T-helper 1 cell treated with Interleukin-12 subunit alpha and Interleukin-12 subunit beta and Interleukin-4 antibody, amounts not matched to agents 30 μg/mL and 1 μg/mL, for 36 hours (primary cell): Measurements from ENCODE around the gene DYNLT5.
"Not testable (repeated sequence)": the region's sequence is repeated elsewhere in the genome, so short reads cannot be mapped to it uniquely, and the experiment has no call there.

Source experiments
- H3K27ac Mint-ChIP-seq: one replicate; pipeline ENCODE4 v1.8.0; 2021; ENCODE audit warnings: mild to moderate bottlenecking, mixed read lengths
- H3K27me3 Mint-ChIP-seq: one replicate; pipeline ENCODE4 v1.8.0; 2021; ENCODE audit warnings: low read depth, mixed read lengths
- H3K36me3 Mint-ChIP-seq: one replicate; pipeline ENCODE4 v1.8.0; 2021; ENCODE audit warnings: low read depth, mixed read lengths
- H3K4me1 Mint-ChIP-seq: one replicate; pipeline ENCODE4 v1.8.0; 2021; ENCODE audit warnings: low read depth, mixed read lengths
- H3K4me3 Mint-ChIP-seq: one replicate; pipeline ENCODE4 v1.8.0; 2021; ENCODE audit warnings: mild to moderate bottlenecking, moderate library complexity, mixed read lengths
- H3K9me3 Mint-ChIP-seq: one replicate; pipeline ENCODE4 v1.8.0; 2021; ENCODE audit warnings: mixed read lengths

Gene DYNLT5, protein sequence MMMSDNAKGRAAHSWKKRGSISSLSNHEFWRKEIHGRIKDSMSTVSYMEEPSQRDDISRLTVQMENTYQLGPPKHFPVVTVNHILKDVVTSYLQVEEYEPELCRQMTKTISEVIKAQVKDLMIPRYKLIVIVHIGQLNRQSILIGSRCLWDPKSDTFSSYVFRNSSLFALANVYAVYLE

DNA sequence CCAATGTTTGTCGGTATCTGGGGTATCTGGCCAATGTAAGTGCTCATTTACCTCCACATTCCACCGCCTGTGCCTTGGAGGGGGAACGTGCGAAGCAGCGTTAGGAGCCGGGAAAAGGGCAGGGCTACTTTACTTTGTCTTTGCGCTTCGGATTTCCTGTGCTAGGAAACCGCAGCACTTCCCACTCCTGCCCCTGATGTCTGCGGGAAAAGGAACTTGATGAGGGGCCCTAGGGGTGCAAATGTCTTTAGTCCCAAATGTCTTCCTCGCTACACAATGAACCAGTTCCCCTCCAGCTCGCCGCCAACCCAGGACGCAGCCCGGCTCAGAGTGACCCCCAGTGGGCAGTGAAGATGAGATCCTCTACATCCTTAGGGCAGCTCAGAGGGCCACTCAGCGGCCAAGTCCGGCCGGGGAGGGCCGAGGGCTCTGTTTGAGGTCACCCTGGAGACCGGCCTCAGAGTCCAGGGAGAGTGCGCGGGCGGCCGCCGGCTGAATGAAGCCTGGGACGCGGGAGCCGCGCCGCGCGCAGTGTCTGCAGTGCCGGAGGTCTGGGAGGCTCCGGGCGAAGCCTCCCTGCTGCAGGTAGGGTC is at the start of gene DYNLT5:
Gene DYNLT5, plus strand, starts transcription at position 460 of the 593 bp plus-strand sequence. CDS start 2,200 bp downstream, outside the sequence.
- Mint-ChIP-seq H3K27me3 (peaks cover 76% of the 10 kb centered on the region), H3K9me3 (no peaks in the 10 kb centered on the region), H3K36me3 (peaks cover 2% of the 10 kb centered on the region), H3K4me3 (peak within 1 kb of the TSS; percentile 60), H3K27ac (no peak within 1 kb of the TSS), H3K4me1 (peaks cover 17% of the 10 kb centered on the region)

DNA sequence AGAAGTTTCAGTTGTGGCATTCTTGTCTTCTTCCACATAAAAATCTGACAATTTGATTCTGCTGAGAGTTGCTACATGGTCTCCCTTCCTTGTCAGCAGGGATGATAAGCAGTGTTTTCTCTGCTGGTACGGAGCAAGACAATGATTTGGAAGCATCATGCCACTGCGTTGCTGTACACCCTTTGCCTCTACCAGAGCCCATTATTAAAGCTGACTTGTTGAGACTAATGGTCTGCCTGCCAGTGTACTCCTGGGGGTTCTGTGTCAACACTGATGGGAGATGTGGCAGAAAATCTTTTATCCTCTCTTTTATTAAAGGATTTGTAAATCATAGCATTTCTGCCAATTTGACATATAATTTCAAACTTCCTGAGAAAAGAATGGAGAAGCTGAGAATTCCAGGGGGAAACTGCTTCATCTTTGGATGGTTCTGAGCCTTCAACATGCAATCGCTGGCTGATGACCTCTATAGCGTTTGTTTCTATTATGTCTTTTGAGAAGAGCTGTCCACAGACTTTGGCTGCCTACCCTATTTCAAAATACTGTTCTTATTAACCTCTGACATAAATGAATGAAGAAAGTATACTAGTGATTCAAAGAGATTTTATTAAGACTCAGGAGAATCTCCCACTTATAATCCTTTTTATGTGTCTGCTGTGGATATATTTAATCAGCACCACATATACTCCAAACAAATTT is 47.9 kb upstream of the DYNLT5 start:
- H3K4me3 Mint-ChIP-seq: no peak overlapping the region
- no peaks in the 10 kb centered on the region for H3K9me3 Mint-ChIP-seq
- peaks cover 17% of the 10 kb centered on the region for H3K27me3 Mint-ChIP-seq
- no peak overlapping the region for H3K27ac Mint-ChIP-seq
- no peaks in the 10 kb centered on the region for H3K36me3 Mint-ChIP-seq
- H3K4me1 Mint-ChIP-seq: no peaks in the 10 kb centered on the region

DNA sequence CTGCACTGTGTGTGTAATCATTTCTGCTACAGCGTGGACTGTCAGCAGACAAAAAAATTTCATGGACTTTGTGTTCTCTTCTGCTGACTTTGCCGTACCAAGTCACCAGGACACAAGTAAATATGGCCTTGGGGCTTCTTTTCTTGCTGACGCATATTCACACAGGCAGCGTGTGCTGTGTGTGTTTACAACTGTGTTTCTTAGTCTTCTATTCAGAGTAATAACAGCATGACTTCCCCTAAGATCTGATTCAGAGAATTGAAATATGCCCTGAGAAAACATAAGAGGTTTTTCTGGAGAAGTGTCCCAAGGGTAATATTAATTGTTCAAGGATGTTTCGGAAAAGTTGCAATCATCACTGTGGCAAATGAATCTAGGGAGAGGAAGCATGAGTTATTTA is 47.1 kb upstream of the DYNLT5 start:
- Mint-ChIP-seq H3K4me3 (no peak overlapping the region), H3K9me3 (no peaks in the 10 kb centered on the region), H3K36me3 (no peaks in the 10 kb centered on the region), H3K27me3 (peaks cover 17% of the 10 kb centered on the region), H3K27ac (no peak overlapping the region), H3K4me1 (no peaks in the 10 kb centered on the region)

DNA sequence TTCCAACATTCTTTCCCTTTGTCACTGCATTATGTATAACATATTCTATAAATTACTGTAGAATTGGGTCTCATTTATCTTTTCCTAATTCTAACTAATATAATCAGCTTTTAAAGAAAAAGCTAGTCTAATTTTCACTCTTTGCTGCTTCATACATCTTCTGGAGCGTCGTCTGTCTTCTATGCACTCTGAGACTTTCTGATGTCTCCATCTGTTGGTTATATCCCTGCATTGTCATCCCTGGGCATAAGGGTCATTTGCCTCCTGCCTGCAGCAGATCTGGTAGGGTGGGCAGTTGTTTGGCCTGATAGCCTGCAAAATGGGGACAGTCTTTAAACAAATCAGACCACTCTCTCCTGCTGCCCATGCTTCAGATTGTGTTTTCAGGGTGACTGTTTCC is 40.8 kb upstream of the DYNLT5 start:
- Mint-ChIP-seq H3K4me1 (no peaks in the 10 kb centered on the region), H3K27ac (no peak overlapping the region), H3K9me3 (no peaks in the 10 kb centered on the region), H3K4me3 (no peak overlapping the region), H3K36me3 (no peaks in the 10 kb centered on the region), H3K27me3 (peaks cover 31% of the 10 kb centered on the region)

DNA sequence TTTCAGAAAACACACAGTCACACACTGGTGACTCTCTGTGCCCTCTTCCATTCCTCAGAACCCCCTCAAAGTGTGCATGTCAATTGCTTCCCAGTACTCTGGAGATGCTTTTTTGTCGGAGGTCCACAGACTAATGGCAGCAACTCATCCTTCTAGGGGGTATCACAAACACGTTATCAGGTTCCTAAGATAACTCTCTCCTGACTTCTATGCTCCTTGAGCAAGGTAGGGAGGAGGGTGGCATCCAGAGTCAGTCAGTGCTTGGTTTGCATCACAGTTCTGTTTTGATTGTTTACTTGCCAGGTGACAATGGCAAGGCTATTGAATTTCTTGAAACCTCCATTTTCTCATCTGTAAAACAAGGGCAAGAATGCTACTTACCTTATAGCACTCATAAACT is 39.4 kb upstream of the DYNLT5 start:
- peaks cover 34% of the 10 kb centered on the region for H3K27me3 Mint-ChIP-seq
- H3K36me3 Mint-ChIP-seq: no peaks in the 10 kb centered on the region
- no peaks in the 10 kb centered on the region for H3K9me3 Mint-ChIP-seq
- H3K4me3 Mint-ChIP-seq: no peak overlapping the region
- H3K4me1 Mint-ChIP-seq: no peaks in the 10 kb centered on the region
- H3K27ac Mint-ChIP-seq: no peak overlapping the region

DNA sequence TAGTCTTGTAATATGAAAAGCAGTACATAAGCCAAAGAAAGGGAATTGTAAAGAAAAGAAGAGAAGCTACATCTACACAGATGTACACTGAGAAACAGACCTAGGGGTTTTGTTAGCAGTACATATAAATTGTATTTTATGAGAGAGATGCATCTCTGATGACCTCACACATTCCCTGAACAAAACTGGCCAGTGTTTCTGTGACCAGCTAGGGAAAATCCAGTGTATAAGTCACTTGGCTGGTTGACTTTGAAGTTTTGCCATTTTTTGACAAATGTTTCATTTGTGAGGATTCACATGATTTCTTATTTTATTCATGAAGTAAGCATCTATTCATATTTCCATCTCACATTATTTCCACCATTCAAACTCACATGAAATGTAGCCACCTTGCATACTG is 28.3 kb upstream of the DYNLT5 start:
- peaks cover 33% of the 10 kb centered on the region for H3K27me3 Mint-ChIP-seq
- H3K27ac Mint-ChIP-seq: no peak overlapping the region
- H3K36me3 Mint-ChIP-seq: no peaks in the 10 kb centered on the region
- peaks cover 11% of the 10 kb centered on the region for H3K4me1 Mint-ChIP-seq
- no peak overlapping the region for H3K4me3 Mint-ChIP-seq
- no peaks in the 10 kb centered on the region for H3K9me3 Mint-ChIP-seq

DNA sequence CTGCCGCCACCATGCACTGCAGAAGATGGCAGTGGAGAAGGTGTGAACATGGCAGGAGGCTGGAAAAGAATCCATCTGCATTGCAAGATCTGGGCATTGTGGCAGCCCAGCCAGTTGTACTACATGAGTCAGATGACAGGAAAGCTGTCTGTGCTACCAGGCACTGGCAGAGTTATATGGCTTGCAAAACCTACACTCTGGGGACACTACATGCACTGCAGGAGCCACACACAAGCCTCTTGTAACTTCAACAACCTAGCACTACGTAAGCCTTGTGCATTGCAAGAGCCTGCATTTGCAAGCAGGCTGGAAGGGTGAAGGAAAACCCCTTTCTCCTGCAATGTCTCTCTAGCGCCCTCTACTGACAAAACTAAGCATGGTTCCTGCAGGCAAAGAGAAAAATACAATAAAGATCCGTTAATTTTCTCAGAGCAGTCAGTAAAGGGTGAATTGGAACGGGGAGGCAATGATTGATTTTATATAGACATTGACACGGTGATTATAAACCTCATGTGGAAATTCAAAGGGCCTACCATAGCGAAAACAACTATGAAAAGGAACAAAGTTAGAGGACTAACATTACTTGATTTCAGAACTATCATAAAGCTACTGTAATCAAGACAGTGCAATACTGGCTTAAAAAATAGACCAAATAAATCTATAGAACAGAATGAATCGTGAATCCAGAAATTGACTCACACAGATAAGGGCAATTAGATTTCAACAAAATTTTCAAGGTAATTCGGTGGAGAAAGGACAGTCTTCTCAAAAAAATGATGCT is 26.2 kb upstream of the DYNLT5 start:
- H3K36me3 Mint-ChIP-seq: no peaks in the 10 kb centered on the region
- H3K9me3 Mint-ChIP-seq: no peaks in the 10 kb centered on the region
- peaks cover 29% of the 10 kb centered on the region for H3K27me3 Mint-ChIP-seq
- H3K4me1 Mint-ChIP-seq: peaks cover 15% of the 10 kb centered on the region
- no peak overlapping the region for H3K4me3 Mint-ChIP-seq
- no peak overlapping the region for H3K27ac Mint-ChIP-seq

DNA sequence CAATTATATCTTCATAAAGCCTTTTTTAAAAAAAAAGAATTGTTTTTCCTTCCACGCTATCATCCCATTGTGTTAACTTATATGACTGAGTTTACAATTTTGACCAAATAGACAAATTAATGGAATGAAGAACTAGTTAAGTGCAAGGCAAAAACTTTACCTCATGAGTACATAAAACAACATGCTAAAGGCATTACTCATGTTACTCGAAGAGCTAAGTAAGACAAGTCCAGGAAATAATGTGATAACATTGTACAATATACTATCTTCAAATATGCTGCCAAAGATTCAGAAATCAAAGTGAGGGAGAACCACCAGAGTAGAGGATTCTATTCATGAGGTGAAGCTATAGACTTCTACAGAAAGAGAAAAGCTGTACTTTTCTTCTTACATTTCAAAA is 24.2 kb upstream of the DYNLT5 start:
- Mint-ChIP-seq H3K27me3 (peaks cover 17% of the 10 kb centered on the region), H3K27ac (no peak overlapping the region), H3K4me1 (peaks cover 20% of the 10 kb centered on the region), H3K4me3 (no peak overlapping the region), H3K9me3 (no peaks in the 10 kb centered on the region), H3K36me3 (no peaks in the 10 kb centered on the region)

DNA sequence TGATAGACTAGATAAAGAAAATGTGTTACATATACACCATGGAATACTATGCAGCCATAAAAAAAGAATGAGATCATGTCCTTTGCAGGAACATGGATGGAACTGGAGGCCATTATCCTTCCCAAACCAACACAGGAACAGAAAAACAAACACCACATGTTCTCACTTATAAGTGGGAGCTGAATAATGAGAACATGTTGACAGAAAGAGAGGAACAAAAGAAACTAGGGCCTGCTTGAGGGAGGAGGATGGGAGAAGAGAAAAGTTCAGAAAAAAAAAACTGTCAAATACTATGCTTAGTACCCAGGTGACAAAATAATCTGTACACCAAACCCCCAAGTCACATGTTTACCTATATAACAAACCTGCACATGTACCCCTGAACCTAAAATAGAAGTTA is 23.5 kb upstream of the DYNLT5 start:
- H3K27me3 Mint-ChIP-seq: peaks cover 15% of the 10 kb centered on the region
- H3K4me1 Mint-ChIP-seq: peaks cover 20% of the 10 kb centered on the region
- peak overlapping the region; percentile 53 for H3K27ac Mint-ChIP-seq
- not testable (repeated sequence) for H3K36me3 Mint-ChIP-seq, H3K4me3 Mint-ChIP-seq, H3K9me3 Mint-ChIP-seq

DNA sequence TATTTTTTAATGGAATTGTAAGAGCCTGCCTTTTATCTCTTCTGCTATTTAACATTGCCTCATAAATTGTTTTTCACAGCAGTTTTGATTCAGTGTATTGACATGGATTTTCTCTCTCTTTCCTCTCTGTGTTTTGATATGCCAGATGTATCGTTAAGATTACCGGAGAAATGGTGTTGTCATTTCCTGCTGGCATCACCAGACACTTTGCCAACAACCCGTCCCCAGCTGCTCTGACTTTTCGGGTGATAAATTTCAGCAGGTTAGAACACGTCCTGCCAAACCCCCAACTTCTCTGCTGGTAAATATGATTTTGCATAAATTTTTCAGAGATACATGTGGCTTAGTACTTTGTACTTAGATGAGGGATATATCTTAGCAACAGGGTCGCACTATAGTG is 23.1 kb upstream of the DYNLT5 start:
- Mint-ChIP-seq H3K4me1 (peaks cover 20% of the 10 kb centered on the region), H3K27ac (peak overlapping the region; percentile 43), H3K9me3 (no peaks in the 10 kb centered on the region), H3K4me3 (no peak overlapping the region), H3K36me3 (no peaks in the 10 kb centered on the region), H3K27me3 (peaks cover 15% of the 10 kb centered on the region)

DNA sequence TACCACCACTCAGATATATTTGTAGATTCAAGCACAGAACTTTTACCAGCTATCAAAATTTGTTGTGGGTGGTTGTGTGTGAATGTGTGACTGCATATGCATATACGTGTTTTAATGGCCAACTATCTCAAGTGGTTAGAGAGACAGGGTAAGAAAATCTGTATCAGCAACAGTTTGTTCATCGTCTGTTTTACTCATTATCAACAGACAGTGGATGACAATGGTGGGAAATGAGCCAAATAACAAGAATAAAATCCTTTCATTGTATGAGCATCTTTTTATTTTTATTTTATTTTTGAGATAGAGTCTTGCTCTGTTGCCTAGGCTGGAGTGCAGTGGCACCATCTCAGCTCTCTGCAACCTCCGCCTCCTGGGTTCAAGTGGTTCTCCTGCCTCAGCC is 22.7 kb upstream of the DYNLT5 start:
- no peak overlapping the region for H3K4me3 Mint-ChIP-seq
- H3K27me3 Mint-ChIP-seq: peaks cover 13% of the 10 kb centered on the region
- H3K27ac Mint-ChIP-seq: no peak overlapping the region
- H3K4me1 Mint-ChIP-seq: peaks cover 20% of the 10 kb centered on the region
- no peaks in the 10 kb centered on the region for H3K9me3 Mint-ChIP-seq
- no peaks in the 10 kb centered on the region for H3K36me3 Mint-ChIP-seq

DNA sequence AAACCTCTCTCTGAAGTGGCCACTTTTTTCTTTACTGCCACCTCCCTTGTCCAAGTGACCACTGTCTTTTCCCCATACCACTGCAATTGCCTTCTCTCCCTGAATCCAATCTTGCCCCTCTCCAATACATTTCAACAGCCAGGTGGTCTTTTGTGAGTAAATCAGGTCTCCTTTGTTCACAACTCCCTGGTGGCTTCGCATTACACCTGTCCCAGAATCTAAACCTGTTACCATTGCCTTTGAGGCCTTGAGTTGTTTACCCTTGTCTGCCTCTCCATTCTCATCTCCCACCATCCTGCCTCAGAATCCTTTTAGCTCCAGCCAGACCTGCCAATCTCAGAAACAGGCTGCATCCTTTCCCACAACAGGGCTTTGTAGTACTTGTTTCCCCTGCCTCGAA is 21.8 kb upstream of the DYNLT5 start:
- Mint-ChIP-seq H3K4me1 (peaks cover 20% of the 10 kb centered on the region), H3K36me3 (no peaks in the 10 kb centered on the region), H3K4me3 (no peak overlapping the region), H3K27me3 (peaks cover 9% of the 10 kb centered on the region), H3K27ac (no peak overlapping the region), H3K9me3 (no peaks in the 10 kb centered on the region)

DNA sequence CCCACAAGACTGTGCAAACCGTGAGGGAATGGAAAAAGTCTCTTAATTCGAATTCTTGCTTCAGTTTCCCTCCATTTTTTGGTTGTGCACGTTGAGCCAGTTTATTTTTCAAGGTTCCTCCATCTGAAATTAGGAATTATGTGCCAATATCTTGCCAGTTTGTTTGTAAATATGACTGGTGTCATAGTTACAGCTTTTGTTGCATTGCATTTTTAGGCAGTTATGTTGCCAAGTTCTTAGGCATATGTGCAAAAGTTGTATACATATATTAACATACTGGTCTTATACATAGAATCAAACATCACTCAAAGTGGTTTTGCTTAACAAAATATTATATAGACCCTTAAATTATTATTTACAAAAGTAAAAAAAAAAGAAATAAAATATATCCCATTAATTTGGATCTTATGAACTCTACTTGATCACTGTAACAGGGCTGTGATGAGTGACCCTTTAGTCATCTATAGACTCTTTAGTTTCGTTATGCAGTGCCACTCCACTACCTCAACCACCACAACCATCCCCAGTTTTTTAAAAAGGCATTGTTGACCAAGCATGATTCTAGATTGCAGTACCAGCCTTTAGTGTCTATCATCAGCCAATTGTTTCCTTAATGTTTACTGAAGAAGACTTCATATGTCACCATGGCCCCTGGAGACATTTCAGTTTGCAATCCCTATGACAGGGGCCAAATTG is 20.9 kb upstream of the DYNLT5 start:
- Mint-ChIP-seq H3K4me3 (no peak overlapping the region), H3K27ac (no peak overlapping the region), H3K27me3 (peaks cover 6% of the 10 kb centered on the region), H3K4me1 (peaks cover 14% of the 10 kb centered on the region), H3K36me3 (no peaks in the 10 kb centered on the region), H3K9me3 (no peaks in the 10 kb centered on the region)

DNA sequence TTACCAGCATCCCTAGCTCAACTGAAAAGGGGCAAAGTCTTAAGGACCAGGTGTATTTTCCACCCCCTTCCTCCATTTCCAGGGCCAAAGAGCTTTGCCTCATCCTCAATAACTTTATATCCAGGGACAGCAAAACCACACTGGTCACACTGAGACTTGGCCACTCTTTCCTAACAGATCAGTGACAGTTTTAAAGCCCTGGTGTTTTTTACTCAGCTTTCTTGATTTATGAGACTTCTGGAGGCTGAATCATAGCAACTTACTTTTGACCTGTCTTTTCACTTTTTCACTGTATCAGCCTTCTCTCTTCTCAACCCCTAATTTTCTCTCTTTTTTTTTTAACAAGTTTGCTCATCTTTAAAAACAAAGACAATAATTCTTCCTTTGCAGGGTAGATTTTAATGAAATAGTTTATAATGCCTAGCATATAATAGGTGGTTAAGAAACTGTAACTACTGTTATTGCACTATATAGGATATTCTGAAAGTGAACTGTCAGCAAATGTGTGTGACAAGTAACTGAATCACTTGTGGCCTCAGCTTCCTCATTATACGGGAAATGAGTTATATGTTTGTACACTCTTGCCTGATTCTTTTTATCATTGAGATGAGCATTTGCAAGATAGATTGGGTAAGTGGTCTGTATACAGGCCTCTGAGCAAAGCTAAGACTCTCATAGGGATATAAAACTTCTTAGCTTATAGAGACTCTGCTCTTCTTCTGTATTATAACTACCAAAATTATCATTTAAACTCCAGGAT is 19.7 kb upstream of the DYNLT5 start:
- Mint-ChIP-seq H3K9me3 (no peaks in the 10 kb centered on the region), H3K36me3 (no peaks in the 10 kb centered on the region), H3K27ac (no peak overlapping the region), H3K4me1 (peaks cover 12% of the 10 kb centered on the region), H3K27me3 (no peaks in the 10 kb centered on the region), H3K4me3 (no peak overlapping the region)
